IMR-90 (cell line): ENCODE results near the gene TACR2. TPM values are rescaled to one million over a fixed set of nuclear protein-coding genes. Genes with fewer than 3 reads are reported as not detected.

Experiments used
- ATAC-seq: fragments of 200-7000 bp; cut with Tn5 transposase; 2 replicates; pipeline ENCODE4 v1.9.1; 2020; ENCODE audit warnings: low read depth, mild to moderate bottlenecking, moderate library complexity
- BruUV-seq: library from RNA; stranded (reverse); fragments of 400-500 nt; replicated peaks from 2 replicates; lab custom pipeline; 2021; lab: Mats Ljungman, UMichigan
- CTCF ChIA-PET: fragments of 300-600 bp; formaldehyde crosslinking; extraction: SDS; loops from one replicate; lab custom pipeline; 2021; ENCODE audit warnings: antibody characterized with exemption; lab: Yijun Ruan, JAX
- POLR2A ChIA-PET: fragments of 300-600 bp; sonication (Branson Sonifier 250); formaldehyde crosslinking; loops from one replicate; lab custom pipeline; 2022; ENCODE audit warnings: antibody characterized with exemption; ENCODE audit not compliant: unreplicated experiment; lab: Charles Lee
- DNase-seq: peaks from one replicate; pipeline ENCODE4 v3.0.0; 2013
- H2AFZ ChIP-seq: replicated peaks from 2 replicates; pipeline ENCODE3; 2013; ENCODE audit warnings: low read length, mild to moderate bottlenecking; ENCODE audit not compliant: poor library complexity
- H2AK5ac ChIP-seq: 2 replicates; pipeline ENCODE4 v1.6.1; 2013; ENCODE audit warnings: low read depth, low read length, inconsistent platforms
- H2AK9ac ChIP-seq: replicated peaks from 2 replicates; pipeline ENCODE3; 2013; ENCODE audit warnings: mild to moderate bottlenecking, low read depth, low read length, moderate library complexity; ENCODE audit not compliant: poor library complexity
- H2BK120ac ChIP-seq: 2 replicates; pipeline ENCODE4 v1.6.1; 2013; ENCODE audit warnings: low read depth, low read length, inconsistent platforms
- H2BK15ac ChIP-seq: 3 replicates; pipeline ENCODE4 v1.6.1; 2013; ENCODE audit warnings: low read depth, low read length, inconsistent platforms
- H2BK20ac ChIP-seq: 2 replicates; pipeline ENCODE4 v1.6.1; 2013; ENCODE audit warnings: low read depth, mild to moderate bottlenecking, inconsistent platforms, low read length, moderate library complexity
- H2BK5ac ChIP-seq: 2 replicates; pipeline ENCODE4 v1.6.1; 2013; ENCODE audit warnings: mild to moderate bottlenecking, low read depth, low read length, inconsistent platforms; ENCODE audit not compliant: poor library complexity, severe bottlenecking
- H3K14ac ChIP-seq: replicated peaks from 2 replicates; pipeline ENCODE4 v1.6.1; 2013; ENCODE audit warnings: low read depth, low read length, inconsistent platforms
- H3K18ac ChIP-seq: 2 replicates; pipeline ENCODE4 v1.6.1; 2013; ENCODE audit warnings: low read depth, low read length, control low read depth
- H3K23ac ChIP-seq: 2 replicates; pipeline ENCODE4 v1.6.1; 2013; ENCODE audit warnings: low read depth, low read length, inconsistent platforms
- H3K27ac ChIP-seq: 2 replicates; pipeline ENCODE4 v1.5.1; 2013; ENCODE audit warnings: mild to moderate bottlenecking, control low read depth, low read length; ENCODE audit not compliant: insufficient read depth
- H3K27me3 ChIP-seq: 2 replicates; pipeline ENCODE4 v1.6.1; 2013; ENCODE audit warnings: low read length; ENCODE audit not compliant: control insufficient read depth, insufficient read depth
- H3K36me3 ChIP-seq: 2 replicates; pipeline ENCODE4 v1.6.1; 2013; ENCODE audit warnings: low read length, mixed read lengths; ENCODE audit not compliant: control insufficient read depth, insufficient read depth
- H3K4ac ChIP-seq: 2 replicates; pipeline ENCODE4 v1.6.1; 2013; ENCODE audit warnings: low read depth, low read length, inconsistent platforms
- H3K4me1 ChIP-seq: 2 replicates; pipeline ENCODE4 v1.6.1; 2013; ENCODE audit warnings: low read length, mixed read lengths; ENCODE audit not compliant: control insufficient read depth, insufficient read depth
- H3K4me2 ChIP-seq: 2 replicates; pipeline ENCODE4 v1.6.1; 2013; ENCODE audit warnings: low read depth, mild to moderate bottlenecking, control low read depth, low read length, moderate library complexity
- H3K4me3 ChIP-seq: 2 replicates; pipeline ENCODE4 v1.5.1; 2013; ENCODE audit warnings: low read depth, mild to moderate bottlenecking, control low read depth, low read length, moderate library complexity; ENCODE audit not compliant: insufficient read depth
- H3K56ac ChIP-seq: 2 replicates; pipeline ENCODE4 v1.6.1; 2013; ENCODE audit warnings: low read length, inconsistent platforms; ENCODE audit not compliant: insufficient read depth; ENCODE audit errors: extremely low read depth
- H3K79me1 ChIP-seq, 2 experiments: 2 replicates each; pipeline ENCODE4 v1.6.1; 2013; ENCODE audit warnings: low read length in 2 of 2, inconsistent platforms in 1 of 2, low read depth in 1 of 2
- H3K9ac ChIP-seq: 2 replicates; pipeline ENCODE4 v1.6.1; 2013; ENCODE audit warnings: low read depth, low read length, control low read depth
- H3K9me1 ChIP-seq: 2 replicates; pipeline ENCODE4 v1.6.1; 2013; ENCODE audit warnings: low read length, inconsistent platforms; ENCODE audit not compliant: insufficient read depth
- H3K9me3 ChIP-seq: 2 replicates; pipeline ENCODE4 v1.6.1; 2013; ENCODE audit warnings: low read length; ENCODE audit not compliant: control insufficient read depth, insufficient read depth
- H4K20me1 ChIP-seq: 2 replicates; pipeline ENCODE4 v1.6.1; 2013; ENCODE audit warnings: low read length, inconsistent platforms; ENCODE audit not compliant: insufficient read depth
- H4K5ac ChIP-seq: 2 replicates; pipeline ENCODE4 v1.6.1; 2013; ENCODE audit warnings: mild to moderate bottlenecking, low read depth, low read length, control low read depth
- H4K8ac ChIP-seq, 2 experiments: 2 replicates each; pipeline ENCODE4 v1.6.1; 2013; ENCODE audit warnings: low read depth in 2 of 2, low read length in 2 of 2, control low read depth in 1 of 2, inconsistent platforms in 1 of 2
- H4K91ac ChIP-seq: 2 replicates; pipeline ENCODE4 v1.6.1; 2013; ENCODE audit warnings: low read depth, low read length, inconsistent platforms; ENCODE audit not compliant: insufficient read depth
- BHLHE40 ChIP-seq: fragments of 150-350 bp; IDR thresholded peaks from 2 replicates; pipeline ENCODE4 v1.6.1; 2016; ENCODE audit warnings: mild to moderate bottlenecking, low read depth, low read length
- CEBPB ChIP-seq: IDR thresholded peaks from 2 replicates; pipeline ENCODE4 v1.6.1; 2012; ENCODE audit warnings: low read depth, low read length, improper control_type of control experiment
- CHD1 ChIP-seq: IDR thresholded peaks from 2 replicates; pipeline ENCODE4 v1.6.1; 2012; ENCODE audit warnings: low read depth, low read length, improper control_type of control experiment
- CTCF ChIP-seq: conservative IDR thresholded peaks from 2 replicates; pipeline ENCODE4 v1.5.1; 2012; ENCODE audit warnings: mild to moderate bottlenecking, low read depth, low read length, improper control_type of control experiment
- ELK1 ChIP-seq: fragments of 150-350 bp; IDR thresholded peaks from 2 replicates; pipeline ENCODE4 v1.6.1; 2016; ENCODE audit warnings: low read depth, mild to moderate bottlenecking, low read length, moderate library complexity, borderline replicate concordance
- FOS ChIP-seq: fragments of 150-350 bp; IDR thresholded peaks from 2 replicates; pipeline ENCODE4 v1.6.1; 2016; ENCODE audit warnings: low read depth, low read length
- MAFK ChIP-seq: IDR thresholded peaks from 2 replicates; pipeline ENCODE4 v1.6.1; 2012; ENCODE audit warnings: low read depth, low read length, improper control_type of control experiment
- MAZ ChIP-seq: IDR thresholded peaks from 2 replicates; pipeline ENCODE4 v1.6.1; 2012; ENCODE audit warnings: low read depth, mild to moderate bottlenecking, low read length, improper control_type of control experiment, moderate library complexity, borderline replicate concordance
- MXI1 ChIP-seq: IDR thresholded peaks from 2 replicates; pipeline ENCODE4 v1.6.1; 2012; ENCODE audit warnings: low read depth, mild to moderate bottlenecking, low read length, moderate library complexity, borderline replicate concordance
- NFE2L2 ChIP-seq: fragments of 150-350 bp; IDR thresholded peaks from 2 replicates; pipeline ENCODE4 v1.6.1; 2016; ENCODE audit warnings: low read depth, mild to moderate bottlenecking, low read length
- POLR2A ChIP-seq: IDR thresholded peaks from 2 replicates; pipeline ENCODE4 v1.6.1; 2012; ENCODE audit warnings: mild to moderate bottlenecking, low read depth, low read length
- RAD21 ChIP-seq: IDR thresholded peaks from 2 replicates; pipeline ENCODE4 v1.6.1; 2012; ENCODE audit warnings: low read length, improper control_type of control experiment
- RCOR1 ChIP-seq: IDR thresholded peaks from 2 replicates; pipeline ENCODE4 v1.6.1; 2012; ENCODE audit warnings: mild to moderate bottlenecking, low read length, improper control_type of control experiment; ENCODE audit not compliant: insufficient replicate concordance
- RFX5 ChIP-seq: IDR thresholded peaks from 2 replicates; pipeline ENCODE4 v1.8.0; 2012; ENCODE audit warnings: low read depth, mild to moderate bottlenecking, low read length, moderate library complexity
- SMC3 ChIP-seq: fragments of 150-350 bp; IDR thresholded peaks from 2 replicates; pipeline ENCODE4 v1.6.1; 2016; ENCODE audit warnings: low read depth, mild to moderate bottlenecking, antibody characterized with exemption, low read length, moderate library complexity
- USF2 ChIP-seq: fragments of 150-350 bp; IDR thresholded peaks from 2 replicates; pipeline ENCODE4 v1.6.1; 2017; ENCODE audit warnings: mild to moderate bottlenecking, antibody characterized with exemption, low read length, low read depth
- WGBS, 2 experiments: methylation state at CpG; one replicate each; pipeline versions ENCODE4 v1.1.5 to v1.1.7; 2013; ENCODE audit warnings: missing lambda C conversion rate in 2 of 2; ENCODE audit not compliant: insufficient read length in 1 of 2; ENCODE audit errors: extremely low coverage in 2 of 2; 5-methylcytosine and 5-hydroxymethylcytosine counted together
- dilution Hi-C: fragments of 300-500 bp; cut with HindIII; formaldehyde crosslinking; loops from one replicate; pipeline ENCODE4 v1.14.3; 2018; ENCODE audit warnings: low sequenced_read_pairs; ENCODE audit not compliant: unreplicated experiment
- in situ Hi-C: fragments of 300-500 bp; cut with MboI; formaldehyde crosslinking; loops from 3 replicates; pipeline ENCODE4 v1.14.3; 2019; ENCODE audit warnings: low sequenced_read_pairs, inconsistent platforms, mixed read lengths
- intact Hi-C: fragments of 100-400 bp; cut with micrococcal nuclease; formaldehyde crosslinking; loops from 2 replicates; pipeline ENCODE4 v1.10.0; 2022
- polyA plus RNA-seq, 3 experiments: library from polyadenylated mRNA; depleted of rRNA; stranded (reverse); fragments of >200 nt; gene quantifications; 2 replicates each; pipeline ENCODE4 v1.2.3, GENCODE V29; 2012; ENCODE audit warnings: low replicate concordance in 1 of 3
- total RNA-seq: library from RNA; depleted of rRNA; stranded (reverse); fragments of >200 nt; gene quantifications from 2 replicates; pipeline ENCODE4 v1.2.3, GENCODE V29; 2012

The TACR2 gene
- total and polyA plus RNA-seq, 2 of the 4 experiments (the other 2 are of a cell fraction) = not detected

DNA sequence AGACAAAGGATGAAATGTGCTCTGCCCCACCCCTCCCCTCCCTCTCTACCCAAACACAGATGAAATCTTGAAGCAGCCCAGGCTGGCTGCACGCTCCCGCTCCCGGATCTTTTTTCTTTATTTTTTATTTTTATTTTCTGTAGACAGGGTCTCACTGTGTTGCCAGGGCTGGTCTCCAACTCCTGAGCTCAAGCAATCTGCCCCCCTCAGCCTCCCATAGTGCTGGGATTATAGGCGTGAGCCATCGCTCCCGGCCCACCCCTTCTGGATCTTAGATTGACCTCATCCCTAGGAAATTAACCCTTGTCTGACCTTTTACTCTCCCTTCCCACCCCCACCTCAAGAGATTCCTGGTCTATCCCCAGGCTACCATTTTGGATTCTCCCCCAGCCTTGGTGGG, 14.3 kb downstream of the TACR2 start:
- H3K27ac ChIP-seq = no peak overlapping the region
- intact Hi-C loops = no loop called here
- H3K4ac ChIP-seq = no peak overlapping the region
- POLR2A ChIA-PET = no interaction called here
- peaks cover 19% of the 10 kb centered on the region for H3K36me3 ChIP-seq
- H2BK120ac ChIP-seq = no peak overlapping the region
- dilution Hi-C loops = no loop called here
- no peak overlapping the region for H4K5ac ChIP-seq
- no peak overlapping the region for H3K4me3 ChIP-seq
- H3K9ac ChIP-seq = no peak overlapping the region
- H2BK20ac ChIP-seq = no peak overlapping the region
- no peak overlapping the region for H4K8ac ChIP-seq
- WGBS, 2 experiments = 84% methylated on average over 3 of the region's 6 CpGs; no CpG with 5 or more reads in 1 of the 2 experiments
- H3K9me3 ChIP-seq = no peaks in the 10 kb centered on the region
- no peak overlapping the region for H2AK5ac ChIP-seq
- no peak overlapping the region for H3K4me2 ChIP-seq
- peaks cover 19% of the 10 kb centered on the region for H3K4me1 ChIP-seq
- no peak overlapping the region for H2AFZ ChIP-seq
- H3K56ac ChIP-seq = no peak overlapping the region
- no peak overlapping the region for H3K23ac ChIP-seq
- no peak overlapping the region for H4K91ac ChIP-seq
- no peak overlapping the region for H2BK5ac ChIP-seq
- H3K18ac ChIP-seq = no peak overlapping the region
- TF ChIP-seq RCOR1 (no peak), NFE2L2 (no peak), RFX5 (no peak), FOS (no peak), MAFK (no peak), POLR2A (no peak), CHD1 (no peak), BHLHE40 (no peak), CTCF (no peak), MXI1 (no peak), CEBPB (no peak), SMC3 (no peak), ELK1 (no peak), USF2 (no peak), RAD21 (no peak), MAZ (no peak)
- H2AK9ac ChIP-seq = no peak overlapping the region
- in situ Hi-C loops = no loop called here
- DNase-seq = no peak
- no peak overlapping the region for H3K14ac ChIP-seq
- peaks cover 0 to 6% of the 10 kb centered on the region in 2 experiments; a peak in 1 of 4 replicates for H3K79me1 ChIP-seq
- no peaks in the 10 kb centered on the region for H3K27me3 ChIP-seq
- CTCF ChIA-PET = interaction anchor here (2.0 kb wide), 1 partner anchor 10 kb away, joined by 9 read pairs; no protein-coding TSS in a partner anchor
- H2BK15ac ChIP-seq = no peak overlapping the region
- peaks cover 9% of the 10 kb centered on the region; the same call in 1 of the 2 replicates for H4K20me1 ChIP-seq
- ATAC-seq = no peak
- peaks cover 20% of the 10 kb centered on the region for H3K9me1 ChIP-seq
- no TSS peak for BruUV-seq
